GM21717 (cell line): ENCODE measurements around the gene SP100.
A peak's percentile ranks its signal among the peaks of the same experiment; 100 is the strongest.
"Not testable (repeated sequence)": the region's sequence is repeated elsewhere in the genome, so short reads cannot be mapped to it uniquely, and the experiment has no call there.

Source experiments
- ATAC-seq: cut with Tn5 transposase; IDR thresholded peaks from one replicate; pipeline ENCODE4 v1.9.1; 2021; ENCODE audit warnings: mild to moderate bottlenecking, moderate library complexity; ENCODE audit not compliant: unreplicated experiment

SP100 gene

DNA sequence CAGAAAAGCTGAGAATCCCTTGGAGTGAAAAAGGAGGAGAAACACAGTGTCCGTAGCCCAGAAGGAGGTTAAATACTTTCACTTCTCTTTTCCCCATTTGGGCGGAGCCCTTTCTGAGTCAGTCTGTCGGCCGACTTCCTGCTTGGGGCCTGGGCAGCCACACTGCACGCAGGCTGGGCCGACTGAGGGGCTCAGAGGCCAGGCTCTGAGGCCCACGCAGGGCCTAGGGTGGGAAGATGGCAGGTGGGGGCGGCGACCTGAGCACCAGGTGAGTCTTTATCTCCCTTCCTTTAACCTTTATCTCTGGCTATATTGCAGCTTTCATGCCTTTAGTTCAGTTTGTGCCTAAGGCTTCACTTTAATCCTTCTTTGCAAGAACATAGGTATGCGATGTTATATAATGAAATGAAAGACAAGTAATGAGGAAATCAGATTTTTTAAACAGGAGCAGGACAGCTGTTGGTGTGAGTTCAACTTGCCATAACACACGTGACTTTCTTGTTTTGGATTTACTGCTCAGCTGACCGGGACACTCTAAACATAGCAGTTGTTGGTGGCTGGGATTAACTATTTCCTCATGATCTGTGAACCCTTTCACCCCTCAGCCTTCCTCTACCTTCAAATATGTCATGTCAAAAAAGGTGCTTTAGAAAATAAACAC, at the start of gene SP100:
SP100 (plus strand) TSS at position 141 of the 661 bp plus-strand sequence; CDS start at position 237, 96 bp downstream.
- ATAC-seq, result peak; percentile 71

DNA sequence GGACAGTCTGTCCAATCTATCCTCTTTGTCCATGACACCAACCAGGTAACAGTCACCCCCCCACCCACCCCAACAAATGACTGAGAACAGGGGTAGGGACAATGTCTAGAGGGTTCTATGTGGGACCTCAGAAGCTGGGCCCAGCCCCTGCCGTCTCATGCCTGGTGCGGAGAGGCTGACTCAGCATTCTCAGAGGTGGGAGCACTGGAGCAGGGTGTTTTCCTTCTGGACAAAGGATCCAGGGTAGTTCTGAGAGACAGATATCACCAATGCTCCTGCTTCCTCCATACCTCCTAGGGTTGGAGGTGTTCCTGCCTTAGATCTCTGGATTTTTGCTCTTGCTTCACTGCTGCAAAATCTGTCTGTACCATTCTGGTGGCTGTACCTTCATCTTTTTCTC, 33.9 kb upstream of the SP100 start:
- ATAC-seq, result no peak

DNA sequence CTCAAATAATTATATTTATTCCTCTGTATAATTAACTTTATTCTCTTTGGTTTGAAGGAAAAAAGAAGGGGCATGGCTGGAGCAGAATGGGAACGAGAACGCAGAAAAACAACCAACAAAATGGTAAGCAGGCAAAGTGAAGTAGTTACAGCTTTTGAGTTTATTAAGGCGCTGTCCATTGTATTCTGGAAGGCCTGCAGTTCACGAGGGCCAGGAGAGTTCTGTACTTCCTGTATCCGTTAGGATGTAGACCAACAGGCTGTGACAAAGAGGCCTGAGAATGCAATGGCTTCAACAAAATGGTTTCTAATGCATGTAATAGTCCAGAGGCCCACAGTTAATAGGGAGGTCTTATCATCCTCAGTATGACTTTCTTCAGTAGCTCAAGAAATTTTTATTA, 32.5 kb upstream of the SP100 start:
- ATAC-seq, result no peak

DNA sequence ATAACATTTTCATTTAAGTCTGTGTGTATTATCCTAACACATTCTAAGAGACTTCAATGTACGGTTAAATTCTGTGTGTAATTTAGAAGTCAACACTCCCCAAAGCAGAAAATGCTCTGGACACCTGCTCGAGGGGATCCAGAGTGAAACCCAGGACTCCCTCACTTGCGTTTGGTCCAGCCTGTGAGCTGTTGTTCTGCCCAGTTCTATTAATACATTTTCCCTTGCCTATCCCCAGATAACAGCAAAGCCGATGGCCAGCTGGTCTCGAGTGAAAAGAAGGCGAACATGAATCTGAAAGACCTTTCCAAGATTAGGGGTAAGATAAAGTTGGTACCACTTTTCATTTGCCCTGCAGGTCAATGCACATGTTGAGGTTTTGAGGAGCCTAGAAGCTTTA, 31.0 kb upstream of the SP100 start:
- no peak for ATAC-seq

DNA sequence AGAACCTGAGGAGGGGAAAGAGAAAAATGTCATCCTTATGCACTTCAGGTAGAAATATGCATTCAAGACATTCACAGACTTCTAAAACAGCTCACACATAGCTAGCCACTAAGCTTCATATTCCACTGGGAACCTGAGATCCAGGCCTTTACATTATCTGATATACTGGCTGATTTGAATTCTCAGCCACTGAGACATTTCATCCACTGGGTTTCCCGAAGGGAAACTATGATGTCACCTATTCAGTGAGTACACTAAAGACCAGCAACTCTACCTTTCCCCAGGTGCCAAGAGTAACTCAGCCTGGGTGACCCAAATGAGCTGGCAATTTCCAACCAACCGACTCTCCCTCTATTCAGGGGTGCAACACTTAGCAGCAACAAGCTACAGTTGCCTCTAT, 21.7 kb upstream of the SP100 start:
- ATAC-seq, result no peak

GRCh38 chr2:230398698-230399097, 17.3 kb upstream of the SP100 start:
- not testable (repeated sequence) for ATAC-seq

DNA sequence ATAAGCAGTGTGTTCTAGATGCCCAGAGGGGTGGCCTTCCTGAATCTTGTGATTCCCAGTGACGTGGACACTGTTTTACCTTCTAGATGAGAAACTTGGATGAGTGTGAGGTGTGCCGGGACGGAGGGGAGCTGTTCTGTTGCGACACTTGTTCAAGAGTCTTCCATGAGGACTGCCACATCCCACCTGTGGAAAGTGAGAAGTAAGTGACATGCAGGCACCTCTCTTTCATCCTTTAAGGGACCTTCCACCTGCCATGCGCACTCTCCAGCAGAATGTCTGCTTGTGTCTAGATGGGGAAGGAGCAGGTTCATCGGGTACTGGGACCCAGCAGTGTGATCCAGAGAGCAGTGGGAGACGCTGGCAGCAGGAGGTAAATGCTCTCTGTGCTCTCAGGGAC, 16.0 kb upstream of the SP100 start:
- no peak for ATAC-seq

GRCh38 chr2:230400454-230400853, 15.5 kb upstream of the SP100 start:
- ATAC-seq, result no peak

- ATAC-seq, result not testable (repeated sequence)
Observed at GRCh38 chr2:230401026-230401425, 15.0 kb upstream of the SP100 start.

- ATAC-seq, result no peak
Observed at GRCh38 chr2:230403746-230404145, 12.3 kb upstream of the SP100 start.

DNA sequence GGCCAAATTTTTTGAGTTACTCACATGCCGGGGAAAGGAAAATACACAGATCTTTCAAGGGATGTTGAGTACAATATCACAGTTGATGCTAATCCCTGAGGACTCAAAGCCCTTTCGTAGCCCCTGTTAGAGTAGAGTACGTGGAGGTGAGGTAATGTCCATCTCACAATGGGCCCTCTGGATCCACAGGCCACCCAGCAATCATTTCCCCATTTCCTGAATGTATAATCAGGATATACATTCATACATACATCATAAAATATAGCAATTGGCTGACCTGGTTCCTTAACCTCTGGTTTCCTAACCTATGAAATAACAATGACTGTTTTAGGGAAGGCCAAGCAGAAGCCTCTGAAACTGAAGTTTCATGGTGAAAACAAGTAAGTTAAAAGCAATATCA, 10.2 kb upstream of the SP100 start:
- ATAC-seq, result no peak

- no peak for ATAC-seq
Observed at GRCh38 chr2:230408244-230408842, 7.7 kb upstream of the SP100 start.

- ATAC-seq, result not testable (repeated sequence)
Observed at GRCh38 chr2:230409316-230409715, 6.7 kb upstream of the SP100 start.

- no peak for ATAC-seq
Observed at GRCh38 chr2:230410263-230410662, 5.7 kb upstream of the SP100 start.

- ATAC-seq, result no peak
Observed at GRCh38 chr2:230410861-230411569, 5.0 kb upstream of the SP100 start.

DNA sequence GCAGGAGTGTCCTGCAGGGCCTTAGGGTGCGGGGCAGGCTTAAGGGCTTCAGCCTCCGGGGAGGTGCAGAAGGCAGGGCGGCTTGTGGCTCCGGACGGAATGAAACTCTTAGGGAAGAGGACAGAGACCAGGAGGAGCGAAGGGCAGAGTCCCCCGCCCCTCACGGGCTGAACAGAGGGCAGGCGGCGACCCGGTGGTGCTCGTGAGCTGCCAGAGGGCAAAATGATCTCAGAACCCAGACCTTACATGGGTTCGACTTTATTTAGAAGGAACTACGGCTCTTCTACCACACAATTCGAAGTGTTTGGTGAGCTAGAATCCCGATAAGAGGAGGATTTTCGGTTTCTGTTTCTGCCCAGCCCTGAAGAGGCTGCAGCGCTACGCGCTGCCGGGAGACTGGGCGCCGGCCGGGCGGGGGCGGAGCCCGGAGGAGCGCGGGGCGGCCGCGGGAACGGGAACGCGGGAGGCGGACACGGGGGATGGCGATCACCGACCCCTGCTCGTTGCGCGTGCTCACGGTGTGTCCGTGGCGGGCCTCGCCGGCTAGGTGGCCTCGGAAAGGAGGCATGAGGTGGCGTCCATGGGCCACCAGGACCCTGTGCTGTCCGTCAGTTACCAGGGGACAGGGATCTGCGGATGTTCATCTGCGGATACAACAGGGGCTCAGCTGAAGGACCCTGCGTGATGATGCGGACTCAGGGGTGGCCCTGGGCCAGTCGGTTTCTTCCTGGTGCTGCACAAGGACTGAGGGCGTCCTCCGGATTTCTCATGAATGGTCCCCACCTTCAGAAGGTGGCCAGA, 4.2 kb upstream of the SP100 start:
- ATAC-seq, result peak; percentile 61

DNA sequence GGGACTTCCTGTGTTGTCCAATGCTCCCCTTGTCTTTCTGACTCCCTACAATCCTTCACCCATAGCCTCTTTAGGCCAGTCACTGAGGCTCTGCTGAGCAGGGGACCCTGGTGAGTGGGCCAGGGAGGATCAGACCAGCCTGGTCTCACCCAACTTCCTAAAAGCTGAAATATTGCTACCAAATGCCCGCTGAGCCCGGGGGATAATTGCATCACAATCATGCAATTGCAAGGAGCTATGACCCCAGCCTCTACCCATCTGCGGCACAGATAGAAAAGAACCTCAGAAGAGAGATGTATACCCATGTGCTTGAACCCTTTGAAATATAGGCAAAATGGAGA, 3.7 kb upstream of the SP100 start:
- no peak for ATAC-seq

DNA sequence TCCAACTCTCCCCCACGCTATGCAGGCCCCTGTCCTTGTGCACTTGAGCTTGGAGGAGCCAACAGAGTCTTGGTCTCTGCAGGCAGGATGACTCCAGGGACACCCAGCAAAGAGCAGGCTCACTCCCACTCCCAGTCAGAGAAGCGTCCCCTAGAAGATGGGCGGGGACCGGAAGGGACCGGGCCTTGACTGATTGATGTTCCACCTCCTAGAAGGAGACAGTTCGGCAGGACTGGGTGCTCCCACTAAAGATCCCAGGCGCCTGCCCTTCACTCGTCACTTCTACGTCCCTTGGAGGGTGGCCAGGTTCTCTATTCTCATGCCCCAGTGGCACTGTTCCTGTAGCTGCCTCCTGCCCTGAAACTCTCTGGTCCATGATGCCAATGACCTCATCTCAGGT, 3.2 kb upstream of the SP100 start:
- ATAC-seq, result no peak

DNA sequence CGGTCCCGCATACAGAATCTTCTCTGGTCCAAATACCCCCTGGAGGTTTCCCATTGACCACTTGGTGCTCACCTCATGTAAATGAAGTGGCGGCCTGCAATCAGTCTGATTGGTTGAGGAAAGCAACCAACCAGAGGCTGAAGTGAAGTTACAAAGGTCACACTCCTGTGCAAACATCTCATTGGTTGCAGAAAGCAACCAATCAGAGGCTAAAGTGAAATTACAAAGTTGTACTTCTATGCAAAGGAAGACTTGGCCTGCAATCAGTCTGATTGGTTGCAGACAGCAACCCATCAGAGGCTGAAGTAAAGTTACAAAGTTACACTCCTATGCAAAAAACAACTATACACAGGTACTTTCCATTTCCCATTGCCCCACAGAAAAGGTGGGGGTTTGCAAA, 2.5 kb upstream of the SP100 start:
- no peak for ATAC-seq

DNA sequence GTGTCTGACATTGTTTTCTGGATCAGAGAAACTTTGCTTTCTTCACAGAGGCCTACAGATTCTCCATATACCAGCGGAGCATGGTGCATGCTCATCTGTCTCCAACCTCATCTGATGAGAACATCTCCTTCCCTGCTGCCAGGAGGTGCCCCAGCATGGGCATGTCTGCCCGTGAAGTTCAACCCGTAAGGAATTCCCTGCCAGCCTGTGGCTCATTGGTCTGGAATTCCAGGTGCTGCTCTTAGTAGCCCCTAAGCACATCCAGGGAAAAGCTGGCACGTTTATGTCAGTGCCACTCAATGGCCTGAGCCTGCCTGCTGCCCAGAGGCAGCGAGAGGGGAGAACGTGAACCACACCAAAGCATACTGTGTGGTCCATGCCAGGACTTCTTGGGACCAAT, 1.7 kb upstream of the SP100 start:
- ATAC-seq, result no peak

- ATAC-seq, result no peak
Observed at GRCh38 chr2:230417436-230417835, 1.4 kb downstream of the SP100 start.
